Measurements from ENCODE around the gene DNAJC13.

Gene DNAJC13

DNA sequence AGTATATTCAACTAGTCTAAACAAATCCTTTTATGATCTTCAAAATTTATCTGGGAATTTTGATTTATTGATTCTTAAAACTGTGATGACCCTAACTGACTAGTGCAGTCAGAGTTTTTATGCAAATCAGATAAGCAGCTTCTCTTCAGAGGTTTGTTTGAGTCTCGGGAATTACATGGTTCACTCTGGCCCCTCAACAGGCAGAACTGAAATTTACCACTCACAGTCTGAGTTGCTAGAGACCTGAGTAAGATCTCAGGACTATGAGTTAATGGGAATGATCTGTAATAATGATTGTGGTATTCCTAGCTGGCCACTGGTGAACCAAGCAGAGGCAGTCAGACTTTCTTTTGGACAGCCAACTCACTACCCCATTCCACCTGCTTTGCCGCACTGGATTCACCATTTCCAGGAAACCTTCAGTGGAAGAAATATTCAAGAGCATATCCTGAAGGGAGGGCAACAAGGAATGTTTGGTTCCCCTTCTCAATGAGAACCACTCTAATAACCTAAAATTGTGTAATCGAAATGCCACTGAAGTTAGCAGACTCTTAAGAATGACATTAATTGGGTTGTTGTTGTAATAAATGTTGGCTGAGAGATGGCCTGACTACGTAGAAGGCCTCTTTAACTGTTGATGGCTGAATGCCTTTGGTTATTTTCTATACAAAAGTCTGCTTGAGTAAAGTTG, 11.5 kb upstream of the DNAJC13 start:
- DNase-seq = no peak

DNA sequence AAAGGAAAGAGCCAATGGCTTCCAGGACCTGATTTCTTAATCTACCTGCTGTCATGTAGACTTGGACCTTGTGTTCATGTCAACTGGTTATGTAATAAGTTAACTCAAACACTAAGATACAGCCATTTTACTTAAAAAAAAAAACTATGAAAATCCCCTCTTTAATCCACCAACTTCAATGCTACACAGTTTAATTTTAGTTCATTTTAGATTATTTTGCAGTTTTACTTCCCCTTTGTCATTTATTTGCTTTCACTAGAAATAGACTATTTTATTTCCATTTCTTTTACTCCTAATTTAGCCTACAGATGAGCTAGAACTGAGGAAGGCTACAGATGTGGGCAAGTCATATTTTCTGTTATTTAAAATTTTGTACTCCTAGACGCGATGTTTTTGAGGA, 10.7 kb upstream of the DNAJC13 start:
- DNase-seq = no peak

DNA sequence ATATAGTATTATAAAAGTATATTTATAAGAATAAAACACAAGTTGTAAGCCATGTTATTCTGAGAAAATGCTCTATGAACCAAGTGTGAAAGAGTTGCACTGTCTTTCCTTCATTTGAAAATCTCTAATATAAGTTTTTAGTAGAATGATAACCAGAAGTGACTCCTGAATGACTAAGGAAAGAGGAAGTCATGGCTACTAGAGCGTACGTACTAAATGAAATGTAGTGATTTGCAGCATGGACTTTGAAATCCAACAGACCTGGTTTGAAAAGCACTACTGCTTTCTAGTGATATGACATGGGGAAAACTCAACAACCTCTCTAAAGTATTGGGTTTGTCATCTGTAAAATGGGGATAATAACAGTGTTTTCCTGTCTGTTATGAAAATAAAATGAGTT, 10.3 kb upstream of the DNAJC13 start:
- DNase-seq = no peak

DNA sequence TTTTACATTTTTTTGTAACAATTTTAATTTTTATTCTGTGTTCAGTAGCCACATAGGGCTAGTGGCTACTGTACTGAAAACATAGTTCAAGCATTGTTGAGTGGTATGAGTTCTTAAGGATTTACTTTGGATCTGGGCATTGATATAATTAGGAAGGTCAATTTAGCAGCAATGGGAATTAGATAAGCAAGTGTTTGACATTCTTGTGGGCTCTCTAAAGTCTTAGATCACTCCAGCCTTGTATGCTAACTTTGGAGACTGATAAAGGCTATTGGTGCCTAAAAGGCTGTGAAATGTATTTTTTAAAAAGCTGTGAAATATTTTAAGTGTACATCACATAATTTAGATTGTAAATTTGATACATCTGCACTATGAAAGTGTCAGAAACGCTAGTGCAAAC, 2.5 kb upstream of the DNAJC13 start:
- no peak for DNase-seq

DNA sequence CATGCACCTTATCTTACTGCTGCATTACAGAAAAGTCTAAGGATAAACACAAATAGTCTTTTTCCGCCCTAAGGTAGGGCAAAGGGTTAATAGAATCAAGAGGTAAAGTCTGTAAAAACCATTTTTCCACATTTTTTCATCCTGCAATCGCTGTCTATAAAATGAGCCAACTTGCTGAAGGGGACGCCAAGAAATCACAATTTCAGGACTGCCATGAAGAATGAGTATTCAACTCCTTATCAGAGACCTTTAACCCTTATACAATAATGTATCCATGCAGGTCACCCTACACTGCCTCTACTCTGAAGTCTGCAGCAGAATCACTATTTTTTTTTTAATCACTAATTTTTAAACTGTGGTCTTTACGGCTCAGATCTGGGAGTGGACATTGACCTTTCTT, 1.1 kb upstream of the DNAJC13 start:
- DNase-seq = no peak

DNA sequence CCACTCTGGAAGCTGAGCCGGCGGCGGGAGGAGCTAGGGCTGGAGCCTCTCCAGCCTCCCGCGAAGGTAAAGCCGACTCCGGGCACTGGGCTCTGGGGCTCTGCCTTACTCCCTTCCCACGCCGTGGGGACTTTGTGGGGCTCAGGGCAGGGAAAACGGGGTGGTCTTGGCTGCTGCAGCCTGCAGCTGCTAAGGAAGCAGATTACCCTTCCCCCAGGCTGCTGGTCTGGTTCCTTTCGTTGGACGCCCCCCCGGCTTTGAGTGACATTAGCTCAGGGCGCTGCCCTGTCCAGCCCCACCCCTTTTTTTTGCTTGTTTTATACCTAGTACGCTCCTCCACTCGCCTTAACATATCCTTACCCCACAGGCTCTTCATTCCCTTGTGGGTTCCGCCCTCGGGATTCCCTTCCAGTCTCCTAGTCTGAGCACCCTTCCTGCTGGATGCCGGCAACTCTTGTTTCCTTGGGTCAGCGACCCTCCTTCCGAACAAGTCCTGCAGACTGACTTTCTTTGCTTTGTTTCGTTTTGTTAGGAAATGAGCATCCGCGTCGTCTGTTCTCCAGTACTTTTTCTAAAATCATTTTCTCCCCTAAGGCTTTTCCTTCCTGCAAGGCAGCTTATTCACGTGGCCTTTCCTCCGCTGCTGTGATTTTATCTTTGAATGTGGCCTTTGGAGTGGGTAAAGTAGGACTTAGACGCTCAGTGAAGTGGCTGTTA, 551 bp downstream of the DNAJC13 start:
- peak; percentile 79 for DNase-seq

DNA sequence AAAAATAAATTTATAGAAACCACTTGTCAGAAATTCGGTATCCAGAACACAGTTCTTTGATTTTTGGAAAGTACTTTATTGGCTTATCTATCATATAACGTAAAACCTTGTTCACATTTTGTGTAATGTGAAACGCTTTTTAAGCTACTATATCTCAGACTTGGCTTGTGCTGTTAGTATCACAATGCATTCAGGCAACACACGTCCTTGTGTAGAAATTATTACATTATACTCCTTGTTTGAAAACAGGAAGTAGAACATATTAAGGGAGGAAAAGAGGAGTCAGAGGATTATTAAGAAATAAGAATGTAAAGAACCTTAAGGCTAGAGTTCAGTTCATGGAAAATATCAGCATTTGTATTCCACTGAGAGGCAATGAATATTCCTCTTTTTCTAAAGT, 1.6 kb downstream of the DNAJC13 start:
- DNase-seq = no peak

DNA sequence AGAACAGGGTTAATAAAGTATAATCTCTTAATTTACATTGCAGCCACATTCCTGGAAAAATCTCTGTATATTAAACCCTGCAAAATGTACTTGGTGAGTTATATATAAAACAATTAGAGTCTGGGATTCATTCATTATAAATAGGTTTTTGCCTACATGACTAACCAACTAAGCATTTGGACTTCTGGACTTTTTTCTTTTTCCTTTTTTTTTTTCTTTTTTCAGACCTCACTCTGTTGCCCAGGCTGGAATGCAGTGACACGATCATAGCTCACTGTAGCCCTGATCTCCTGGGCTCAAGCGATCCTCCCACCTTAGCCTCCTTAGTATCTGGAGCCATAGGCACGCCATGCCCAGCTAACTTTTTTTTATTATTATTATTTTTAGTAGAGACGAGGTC, 4.5 kb downstream of the DNAJC13 start:
- no peak for DNase-seq

DNA sequence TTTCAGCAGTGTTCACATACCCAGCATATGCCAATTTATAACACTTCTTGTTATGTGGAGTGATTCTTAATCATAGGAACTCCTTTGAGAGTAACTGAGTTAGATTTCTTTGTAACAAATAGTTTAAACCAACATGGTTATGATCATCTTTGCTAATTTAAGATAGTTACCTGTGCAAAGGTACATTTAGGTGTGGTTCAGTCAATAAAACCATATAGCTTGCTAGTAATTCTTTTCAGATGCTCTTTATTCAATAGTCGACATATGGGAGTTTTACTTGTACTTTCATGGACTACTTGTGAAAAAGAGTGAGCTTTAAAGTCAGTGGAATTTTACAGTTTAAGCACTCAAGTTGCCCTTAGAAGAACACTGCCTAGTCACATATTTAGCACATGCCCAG, 5.2 kb downstream of the DNAJC13 start:
- DNase-seq = no peak

DNA sequence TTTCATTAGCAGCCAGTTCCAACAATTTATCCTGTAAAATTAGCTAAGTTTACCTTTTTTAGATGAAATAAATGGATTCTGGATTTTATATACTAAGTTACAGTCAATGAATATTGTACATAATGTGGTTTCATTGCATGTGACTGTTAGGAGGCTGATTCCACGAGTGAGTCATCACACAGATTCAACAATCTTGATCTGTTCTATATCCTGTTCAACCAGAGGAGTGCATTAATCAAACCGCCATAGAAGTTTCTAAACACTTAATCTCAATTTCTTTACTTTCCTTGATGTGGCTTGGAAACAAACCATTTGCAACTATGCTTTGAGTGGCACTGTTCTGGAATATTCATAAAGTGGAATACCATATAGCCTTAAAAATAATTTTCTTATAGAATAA, 15.3 kb downstream of the DNAJC13 start:
- DNase-seq = no peak

DNA sequence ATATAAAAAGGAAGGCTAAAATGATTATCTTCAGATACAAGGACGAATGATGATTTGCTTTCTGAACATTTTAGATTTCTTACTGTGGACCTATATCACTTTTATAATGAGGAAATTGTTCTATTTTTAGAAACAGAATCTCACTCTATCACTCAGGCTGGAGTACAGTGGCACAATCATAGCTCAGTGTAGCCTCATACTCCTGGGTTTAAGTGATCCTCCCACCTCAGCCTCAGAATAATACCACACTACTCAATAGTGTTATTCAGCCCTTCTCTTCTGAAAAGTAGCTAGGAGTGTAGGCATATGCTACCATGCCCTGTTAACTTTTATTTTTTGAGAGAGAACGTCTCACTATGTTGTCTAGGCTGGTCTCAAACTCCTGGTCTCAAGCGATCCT, 15.8 kb downstream of the DNAJC13 start:
- no peak for DNase-seq

DNA sequence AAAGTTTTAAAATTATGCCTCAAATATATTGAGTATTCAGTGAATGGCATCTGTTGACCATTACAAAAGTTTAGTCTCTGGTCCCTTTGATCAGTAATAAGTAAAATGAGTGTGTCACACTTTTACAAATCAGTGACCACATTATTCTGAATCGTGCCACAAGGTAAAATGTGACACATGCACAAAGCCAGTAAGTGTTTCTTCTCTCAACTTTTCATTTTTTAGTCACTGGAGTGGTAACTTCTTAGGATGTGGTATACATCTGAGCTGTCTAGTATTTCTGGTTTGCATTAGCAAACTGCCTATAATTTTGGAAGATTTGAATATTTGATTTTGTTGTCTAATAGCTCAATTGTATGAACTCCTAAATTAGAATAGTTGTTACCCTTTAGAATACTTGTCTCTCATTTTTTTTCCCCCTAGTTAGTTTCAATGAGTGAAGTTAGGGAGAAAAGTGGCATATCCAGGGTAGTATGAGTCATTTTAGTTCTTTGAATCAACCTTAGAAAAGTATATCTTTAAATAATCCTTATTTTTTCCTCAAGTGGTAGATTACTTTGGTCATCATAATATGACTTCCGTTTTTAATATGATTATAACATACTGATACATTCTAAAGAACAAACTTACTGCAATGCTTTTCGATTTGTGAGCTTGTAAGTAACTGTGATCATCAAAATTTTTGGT, 18.1 kb downstream of the DNAJC13 start:
- DNase-seq = no peak

DNA sequence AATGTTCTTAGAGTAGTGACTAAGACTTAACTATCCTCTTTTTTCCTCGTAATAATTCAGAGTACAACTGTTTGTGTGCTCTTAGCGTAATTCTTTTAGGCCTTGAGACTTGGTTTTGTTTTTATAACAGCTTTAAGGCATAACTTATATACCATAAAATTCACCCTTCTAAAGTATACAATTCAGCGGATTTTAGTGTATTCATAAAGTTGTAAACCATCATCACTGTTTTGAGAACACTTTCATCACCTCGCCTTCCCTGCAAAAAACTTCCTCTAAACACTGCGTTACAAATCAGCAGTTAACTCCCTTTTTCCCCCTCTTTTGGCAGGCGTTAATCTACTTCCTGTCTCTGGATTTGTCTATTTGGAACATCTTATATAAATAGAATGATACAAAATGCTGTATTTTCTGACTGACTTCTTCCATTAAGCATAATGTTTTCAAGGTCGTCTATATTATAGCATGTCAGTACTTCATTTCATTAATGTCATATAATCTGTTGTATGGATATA, 18.7 kb downstream of the DNAJC13 start:
- DNase-seq = no peak

DNA sequence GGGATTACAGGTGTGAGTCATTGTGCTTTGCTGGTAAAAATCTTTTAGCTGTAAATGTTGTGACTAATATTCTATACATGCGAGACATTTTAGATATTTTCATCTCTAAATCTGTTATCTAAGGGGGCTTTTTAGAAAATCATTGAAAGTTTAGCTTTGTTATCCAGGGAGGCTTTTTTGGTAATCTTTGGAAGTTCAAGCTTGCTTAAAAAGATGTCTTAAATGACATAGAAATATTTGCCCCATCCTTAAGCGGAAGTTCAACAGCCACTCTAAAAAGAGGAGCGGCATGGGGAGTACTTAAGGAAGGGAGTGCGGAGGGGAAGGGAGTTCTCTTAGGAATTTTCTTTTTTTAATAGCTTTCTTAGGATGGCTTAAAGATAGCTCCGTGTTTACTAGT, 26.1 kb downstream of the DNAJC13 start:
- DNase-seq = no peak

DNA sequence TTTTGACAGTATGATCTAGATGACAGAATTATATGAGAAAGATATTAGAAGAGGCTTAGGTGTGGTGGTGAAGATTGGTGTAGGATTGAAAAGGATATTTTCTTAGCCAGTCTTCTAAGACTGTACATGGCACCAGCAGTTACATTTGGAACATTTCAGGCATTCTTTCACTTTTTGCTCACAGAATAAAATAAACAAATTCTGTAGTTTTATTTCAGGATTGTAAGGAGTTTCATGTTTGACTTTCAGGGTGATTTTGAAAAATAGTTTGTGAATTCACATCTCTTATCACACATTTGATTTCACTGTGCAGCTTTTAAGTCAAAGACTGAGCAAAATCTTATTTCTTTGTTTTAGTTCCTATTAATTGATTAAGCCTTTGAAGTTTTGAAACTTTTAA, 27.1 kb downstream of the DNAJC13 start:
- no peak for DNase-seq

DNA sequence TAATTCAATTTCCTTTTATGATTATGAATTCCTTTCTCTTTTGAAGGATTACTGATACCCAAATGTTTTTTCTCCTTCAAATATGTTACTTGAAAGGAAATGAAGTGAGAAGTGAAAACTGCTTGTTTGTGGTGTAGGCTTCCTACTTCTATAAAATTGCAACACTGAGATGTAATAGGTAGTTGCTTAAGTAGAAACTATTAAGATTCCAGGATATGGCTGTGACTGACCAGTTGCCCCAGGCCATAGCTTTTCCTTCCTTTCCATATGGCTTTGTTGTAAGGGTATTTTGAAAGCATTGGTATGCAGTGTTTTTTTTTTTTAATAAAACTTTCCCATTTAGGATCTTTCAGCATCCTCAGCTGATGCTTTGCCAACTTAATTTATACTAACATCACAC, 28.5 kb downstream of the DNAJC13 start:
- no peak for DNase-seq

DNA sequence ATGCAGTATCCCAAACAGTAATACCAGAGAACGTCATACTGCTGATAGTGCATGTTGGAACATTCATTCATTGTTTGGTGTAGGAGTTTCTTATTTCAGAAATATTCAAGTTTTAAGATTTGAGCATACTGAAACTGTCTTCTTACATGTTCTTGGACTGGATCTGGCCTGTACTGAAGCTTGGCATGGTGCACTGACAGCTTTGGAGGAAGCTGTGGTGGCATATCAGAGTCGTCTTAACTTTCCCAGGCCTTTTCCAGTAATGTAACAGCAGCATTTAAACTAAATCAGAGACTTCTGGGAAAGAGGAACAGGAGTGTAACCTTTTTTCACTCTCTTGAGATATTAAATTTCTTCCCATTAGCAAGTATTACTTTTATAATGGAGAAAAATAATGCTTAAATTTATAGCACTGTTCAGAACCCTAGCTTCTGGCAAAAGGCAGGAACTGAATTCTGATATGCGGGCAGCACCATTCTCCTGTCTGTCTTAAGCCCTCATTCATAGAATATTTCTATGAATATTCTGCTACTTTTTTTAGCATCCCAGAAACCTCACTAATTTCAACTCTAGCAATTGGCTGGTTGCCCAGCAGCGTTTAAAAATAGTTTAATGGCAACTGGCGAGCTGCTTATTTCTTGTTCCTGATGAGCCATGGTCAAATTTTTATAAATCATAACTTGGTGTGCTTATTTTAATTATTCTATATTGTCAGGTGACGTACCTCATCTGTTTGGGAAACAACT, 31.1 kb downstream of the DNAJC13 start:
- DNase-seq = peak; percentile 45

DNA sequence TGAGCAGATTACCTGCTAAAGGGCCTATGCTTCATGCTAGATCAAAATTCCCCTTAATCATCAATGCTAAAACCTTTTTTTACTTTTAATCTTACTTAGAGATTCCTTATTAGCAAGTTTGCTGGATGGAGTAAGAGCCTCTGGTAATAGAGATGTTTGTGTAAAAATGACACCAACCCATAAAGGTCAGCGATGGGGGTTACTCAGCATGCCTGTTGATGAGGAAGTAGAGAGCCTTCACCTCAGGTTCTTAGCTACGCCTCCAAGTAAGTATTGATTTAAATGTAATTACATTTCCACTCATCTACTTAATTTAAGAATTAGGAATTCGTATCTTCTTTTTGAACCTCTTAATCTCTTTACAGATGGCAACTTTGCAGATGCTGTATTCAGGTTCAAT, 38.8 kb downstream of the DNAJC13 start:
- no peak for DNase-seq

DNA sequence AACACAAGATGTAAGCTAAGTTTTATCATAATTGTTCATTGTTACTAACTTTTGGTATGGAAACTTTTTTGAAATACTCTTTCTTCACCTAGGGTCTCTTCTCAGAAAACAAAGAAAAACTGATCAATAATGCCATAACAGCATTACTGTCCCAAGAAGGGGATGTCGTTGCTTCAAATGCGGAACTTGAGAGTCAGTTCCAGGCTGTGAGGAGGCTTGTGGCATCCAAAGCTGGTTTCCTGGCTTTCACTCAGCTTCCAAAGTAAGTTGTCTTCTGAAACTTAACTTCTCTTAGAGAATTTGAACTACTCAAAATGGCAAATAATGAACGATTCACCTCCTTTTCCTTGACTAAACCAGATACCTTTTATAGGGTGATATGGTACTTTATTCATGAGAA, 39.3 kb downstream of the DNAJC13 start:
- no peak for DNase-seq

DNA sequence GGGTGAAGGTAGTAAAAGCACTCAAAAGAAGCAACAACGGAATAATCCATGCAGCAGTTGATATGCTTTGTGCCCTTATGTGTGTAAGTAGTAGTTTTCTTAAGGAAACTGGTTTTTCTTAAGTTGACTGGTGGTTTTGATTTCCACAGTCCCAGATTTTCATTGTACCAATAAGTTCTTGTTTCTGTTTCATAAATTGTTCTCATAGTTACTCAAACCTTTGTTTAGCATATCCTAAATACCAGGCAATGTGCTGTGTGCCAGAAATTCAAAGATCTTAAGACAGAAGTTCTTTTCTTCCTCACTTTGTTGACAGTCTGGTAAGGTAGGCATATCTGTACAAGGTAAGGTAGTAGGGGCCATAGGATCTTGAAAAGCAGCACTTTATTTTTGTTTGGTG, 40.0 kb downstream of the DNAJC13 start:
- DNase-seq = no peak

DNA sequence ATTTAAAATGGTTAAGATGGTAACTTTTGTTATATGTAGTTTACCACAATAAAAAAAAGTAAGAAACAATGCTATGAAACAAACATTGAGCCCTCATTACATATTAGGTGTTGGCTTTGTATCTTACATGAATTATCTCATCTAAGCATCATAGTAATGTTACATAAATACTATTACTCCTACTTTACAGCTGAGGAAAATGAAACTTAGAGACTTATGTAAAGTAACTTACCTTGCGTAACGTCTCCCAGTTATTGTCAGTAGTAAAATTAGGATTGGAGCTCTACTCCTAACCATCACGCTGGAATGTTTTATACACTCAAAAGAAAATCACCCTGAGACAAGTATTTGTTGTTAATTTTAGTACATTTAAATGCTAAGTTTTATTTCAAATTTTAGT, 42.2 kb downstream of the DNAJC13 start:
- no peak for DNase-seq

DNA sequence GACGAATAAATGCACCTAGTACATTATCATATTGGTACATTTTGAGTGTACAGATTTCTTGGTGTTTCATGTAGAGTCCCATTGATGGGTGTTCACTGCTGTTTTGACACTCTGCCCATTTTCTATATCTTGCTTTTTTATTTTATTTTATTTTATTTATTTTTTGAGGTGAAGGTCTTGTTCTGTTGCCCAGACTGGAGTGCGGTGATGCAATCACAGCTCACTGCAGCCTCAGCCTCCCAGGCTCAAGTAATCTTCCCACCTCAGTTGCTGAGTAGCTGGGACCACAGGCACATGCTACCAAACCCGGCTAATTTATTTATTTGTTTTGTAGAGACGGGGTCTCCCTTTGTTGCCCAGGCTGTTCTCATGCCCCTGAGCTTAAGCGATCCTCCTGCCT, 44.2 kb downstream of the DNAJC13 start:
- no peak for DNase-seq

DNA sequence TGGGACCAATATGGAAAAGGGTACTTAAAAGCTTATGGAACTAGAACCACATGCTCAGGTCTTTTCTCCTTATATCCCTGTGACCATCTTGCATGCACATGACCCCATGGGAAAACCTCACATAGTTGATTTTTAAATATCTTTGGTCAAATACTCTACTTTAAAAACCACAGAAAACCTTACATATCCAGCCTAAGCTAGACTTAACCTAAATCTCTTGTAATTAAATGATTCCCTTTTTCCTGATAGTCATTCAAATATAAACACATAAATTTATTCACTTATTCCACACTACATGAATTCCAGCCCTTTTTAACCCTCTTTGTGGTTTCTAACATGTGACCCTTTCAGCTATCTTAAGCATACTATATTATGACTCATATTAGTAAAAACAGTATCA, 46.8 kb downstream of the DNAJC13 start:
- no peak for DNase-seq

All from right hindlimb (tissue), 1 donor.